GM18499 (cell line): Measurements from ENCODE around the gene PDLIM4.
A peak's percentile ranks its signal among the peaks of the same experiment; 100 is the strongest.

Experiments used
- ATAC-seq: cut with Tn5 transposase; IDR thresholded peaks from one replicate; pipeline ENCODE4 v1.9.1; 2021; ENCODE audit warnings: moderate number of reproducible peaks; ENCODE audit not compliant: insufficient read depth, unreplicated experiment

PDLIM4 gene, protein sequence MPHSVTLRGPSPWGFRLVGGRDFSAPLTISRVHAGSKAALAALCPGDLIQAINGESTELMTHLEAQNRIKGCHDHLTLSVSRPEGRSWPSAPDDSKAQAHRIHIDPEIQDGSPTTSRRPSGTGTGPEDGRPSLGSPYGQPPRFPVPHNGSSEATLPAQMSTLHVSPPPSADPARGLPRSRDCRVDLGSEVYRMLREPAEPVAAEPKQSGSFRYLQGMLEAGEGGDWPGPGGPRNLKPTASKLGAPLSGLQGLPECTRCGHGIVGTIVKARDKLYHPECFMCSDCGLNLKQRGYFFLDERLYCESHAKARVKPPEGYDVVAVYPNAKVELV

DNA sequence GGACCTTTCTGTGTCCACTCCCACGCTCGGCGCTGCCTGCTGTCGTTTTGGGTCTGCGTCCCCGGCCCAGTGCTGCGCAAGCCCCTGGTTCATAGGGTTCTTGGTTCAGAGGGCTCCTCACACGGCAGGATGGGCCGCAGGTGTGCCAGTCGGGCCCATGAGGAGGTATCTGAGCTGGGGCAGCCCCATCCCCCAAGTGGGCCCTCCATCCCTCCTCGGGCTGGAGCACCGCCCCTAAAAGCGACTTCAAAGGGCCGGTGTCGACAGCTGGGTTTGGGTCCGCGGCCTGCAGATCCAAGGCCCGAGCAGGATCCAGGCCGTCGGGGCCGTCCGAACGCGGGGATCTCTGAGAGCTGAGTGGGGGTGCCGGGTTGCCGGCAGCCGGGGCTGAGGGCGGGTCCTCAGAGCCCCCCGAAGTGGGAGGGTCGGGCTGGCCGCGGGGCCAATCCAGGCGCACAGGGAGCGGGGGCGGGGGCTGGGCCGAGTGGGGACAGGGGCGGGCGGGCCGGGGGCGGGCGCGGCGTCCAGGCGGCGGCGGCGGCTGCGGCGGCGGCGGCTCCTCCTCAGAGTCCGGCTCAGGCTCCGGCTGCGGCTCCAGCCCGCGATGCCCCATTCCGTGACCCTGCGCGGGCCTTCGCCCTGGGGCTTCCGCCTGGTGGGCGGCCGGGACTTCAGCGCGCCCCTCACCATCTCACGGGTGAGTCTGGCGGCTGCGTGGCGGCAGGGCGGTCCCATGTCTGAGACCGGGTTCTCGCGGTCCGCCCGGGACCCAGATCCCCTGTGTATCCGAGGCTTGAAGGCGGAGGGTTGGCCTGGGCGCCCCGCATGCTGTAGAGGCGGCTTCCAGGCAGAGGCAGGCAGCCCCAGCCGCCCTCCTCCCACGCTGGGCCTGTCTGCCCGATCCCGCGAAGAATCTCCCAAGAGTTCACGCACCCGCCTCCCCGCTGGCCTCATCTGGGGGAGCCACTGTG, at the start of gene PDLIM4:
PDLIM4 (plus strand) TSS at position 566 of the 971 bp plus-strand sequence; CDS start at position 605, 39 bp downstream.
- ATAC-seq: no peak

DNA sequence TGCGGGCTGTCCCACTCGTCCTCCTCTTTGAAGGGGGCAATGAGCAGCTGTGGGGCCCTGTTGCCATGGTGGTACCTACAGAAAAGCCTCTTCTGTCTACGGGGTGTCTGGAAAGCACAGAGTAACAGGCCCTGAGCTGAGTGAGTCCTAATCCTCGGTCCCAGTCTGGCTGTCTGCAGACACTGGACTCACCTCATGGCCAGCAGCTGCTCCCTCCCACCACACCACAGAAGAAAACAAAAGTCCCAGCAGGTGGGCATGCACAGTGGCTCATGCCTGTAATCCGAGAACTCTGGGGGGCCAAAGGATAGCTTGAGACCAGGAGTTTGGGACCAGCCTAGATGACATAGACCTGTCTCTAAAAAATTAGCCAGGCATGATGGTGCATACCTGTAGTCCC, 49.7 kb upstream of the PDLIM4 start:
- ATAC-seq: no peak

DNA sequence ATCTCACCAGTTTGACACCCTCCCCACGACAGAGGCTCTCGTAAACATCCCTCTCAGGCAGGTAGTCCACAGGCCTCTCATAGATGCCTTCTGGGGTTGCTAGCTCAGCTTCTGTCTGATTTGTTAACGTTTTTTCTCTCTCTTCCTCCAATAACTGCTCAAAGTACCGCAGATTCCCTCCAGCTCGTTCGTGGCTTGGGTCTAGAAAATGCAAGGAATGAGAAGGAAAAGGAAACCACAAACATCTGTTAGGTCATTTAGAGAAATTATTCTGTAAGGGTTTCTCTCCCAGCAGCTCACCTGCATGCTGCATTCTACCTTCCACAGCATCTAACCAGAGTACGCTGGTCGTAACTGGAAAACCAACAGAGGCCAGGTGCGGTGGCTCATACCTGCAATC, 48.4 kb upstream of the PDLIM4 start:
- ATAC-seq: no peak

DNA sequence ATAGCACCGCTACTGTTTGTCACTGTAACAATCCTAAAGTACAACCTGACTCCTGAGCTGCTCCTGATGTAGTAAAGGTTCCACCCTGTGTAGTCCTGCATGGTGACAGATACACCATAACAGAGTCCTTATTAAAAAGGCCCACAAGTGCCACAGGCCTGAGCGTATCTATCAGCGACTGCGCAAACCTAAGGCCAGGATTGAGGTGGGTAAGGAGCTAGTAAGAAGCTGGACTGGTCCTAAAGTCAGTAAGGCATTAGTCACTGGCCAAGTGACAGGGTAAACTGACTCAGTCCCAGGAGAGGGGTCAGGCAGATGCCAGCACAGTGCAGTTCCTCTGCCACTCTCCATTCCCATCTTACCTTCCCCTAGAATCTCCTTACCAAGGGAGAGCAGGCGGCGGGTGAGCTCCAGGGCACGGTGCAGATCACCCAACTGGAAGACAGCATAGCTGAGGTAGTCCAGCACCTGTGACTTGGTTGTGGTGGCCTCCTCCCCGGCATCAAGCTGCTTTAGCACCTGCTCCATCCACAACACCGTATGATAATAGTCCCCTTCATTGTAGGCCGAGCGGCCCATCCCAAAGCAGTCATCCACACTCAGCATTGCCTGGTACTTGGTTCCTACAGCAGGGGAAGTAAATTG, 47.5 kb upstream of the PDLIM4 start:
- no peak for ATAC-seq

DNA sequence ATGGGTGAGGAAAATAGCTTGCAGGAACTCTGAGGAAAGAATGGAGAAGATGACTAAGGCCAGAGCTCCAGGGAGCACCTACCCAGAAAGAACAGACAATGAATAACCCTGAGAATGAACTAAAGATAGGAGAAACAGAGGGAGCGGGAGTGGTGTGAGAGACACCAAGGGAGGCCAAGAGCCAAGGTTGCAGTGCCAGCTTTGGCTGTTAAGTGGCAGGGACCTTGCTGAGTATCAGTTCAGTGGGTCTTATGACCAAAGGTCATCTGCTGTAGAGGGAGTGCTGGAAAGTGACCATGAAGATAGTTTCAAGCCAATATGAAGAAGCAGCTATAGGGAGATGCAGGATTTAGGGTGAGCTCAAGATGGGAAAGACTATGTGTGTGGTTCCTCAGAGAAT, 46.6 kb upstream of the PDLIM4 start:
- ATAC-seq: no peak

DNA sequence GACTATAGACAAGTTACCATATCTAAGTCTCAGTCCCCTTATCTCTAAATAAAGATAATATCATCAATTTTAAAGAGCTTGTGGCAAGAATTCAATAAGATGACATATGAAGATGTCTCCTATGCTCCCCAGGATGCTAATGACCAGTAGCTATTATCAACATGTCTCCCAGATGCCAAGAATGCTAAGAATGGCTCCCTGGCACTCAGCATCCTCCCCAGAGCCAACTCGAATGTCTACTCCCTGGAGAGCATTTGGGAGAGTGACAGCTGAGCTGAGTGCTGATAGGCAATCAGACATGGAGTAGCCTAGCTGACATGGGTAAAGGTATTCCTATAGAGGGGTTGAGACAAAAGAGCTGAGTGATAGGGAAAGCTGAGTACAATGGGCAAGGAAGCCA, 45.7 kb upstream of the PDLIM4 start:
- no peak for ATAC-seq

DNA sequence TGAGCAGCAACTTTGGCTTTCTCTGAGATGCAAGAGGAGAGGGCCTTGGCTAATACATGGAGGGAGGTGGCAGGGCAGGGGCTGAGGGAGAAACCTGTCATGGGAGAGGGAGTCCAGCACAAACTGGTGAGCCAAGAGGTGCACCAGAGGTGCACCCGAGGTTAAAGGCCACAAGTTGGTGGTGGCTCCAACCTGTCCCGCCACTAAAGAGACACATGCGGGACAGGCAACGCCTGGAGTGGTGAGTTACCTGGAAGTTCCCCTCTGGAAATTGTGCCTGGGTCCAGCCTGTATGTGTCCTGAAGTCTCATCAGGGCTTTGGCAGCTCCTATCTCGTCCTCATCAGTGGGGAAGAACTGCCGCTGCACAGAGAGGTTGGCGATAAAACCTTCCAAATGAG, 43.8 kb upstream of the PDLIM4 start:
- no peak for ATAC-seq

DNA sequence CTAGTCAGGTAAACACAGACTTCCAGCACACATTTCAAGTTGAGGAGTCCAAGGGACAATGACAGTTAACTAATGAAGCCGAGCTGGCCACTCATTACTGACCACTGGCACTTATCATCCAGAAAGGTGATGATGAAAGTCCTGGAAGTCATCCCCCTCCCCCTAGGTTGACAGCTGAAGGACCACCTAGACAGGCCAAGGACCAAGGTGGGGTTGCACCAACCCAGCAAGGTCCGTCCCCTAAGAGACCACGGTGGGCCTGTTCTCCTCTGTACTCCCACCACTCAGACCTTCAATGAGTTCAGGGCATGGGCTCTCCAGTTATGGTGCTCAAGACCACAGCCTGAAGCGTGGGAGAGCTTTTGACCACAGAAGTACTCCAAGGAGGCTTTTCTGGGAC, 43.0 kb upstream of the PDLIM4 start:
- no peak for ATAC-seq

DNA sequence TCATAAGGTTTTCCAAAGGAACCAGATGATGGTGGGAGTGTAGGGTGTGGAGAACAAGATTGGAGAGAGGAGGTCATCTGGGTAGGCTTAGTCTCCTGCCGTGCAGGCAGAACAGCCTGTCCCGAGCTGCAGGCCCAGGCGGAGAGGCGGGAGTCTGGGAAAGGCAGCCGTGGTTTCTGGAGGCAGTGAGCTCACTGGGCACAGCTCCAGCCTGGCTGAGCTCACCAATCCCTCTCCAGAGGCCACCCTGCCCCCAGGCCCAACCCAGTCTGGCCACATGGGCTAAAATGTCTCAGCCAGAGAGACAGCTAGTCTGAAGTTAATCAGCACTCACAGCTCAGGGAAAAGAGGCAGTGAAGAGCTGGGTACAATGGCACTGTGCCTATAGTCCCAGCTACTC, 42.2 kb upstream of the PDLIM4 start:
- no peak for ATAC-seq

DNA sequence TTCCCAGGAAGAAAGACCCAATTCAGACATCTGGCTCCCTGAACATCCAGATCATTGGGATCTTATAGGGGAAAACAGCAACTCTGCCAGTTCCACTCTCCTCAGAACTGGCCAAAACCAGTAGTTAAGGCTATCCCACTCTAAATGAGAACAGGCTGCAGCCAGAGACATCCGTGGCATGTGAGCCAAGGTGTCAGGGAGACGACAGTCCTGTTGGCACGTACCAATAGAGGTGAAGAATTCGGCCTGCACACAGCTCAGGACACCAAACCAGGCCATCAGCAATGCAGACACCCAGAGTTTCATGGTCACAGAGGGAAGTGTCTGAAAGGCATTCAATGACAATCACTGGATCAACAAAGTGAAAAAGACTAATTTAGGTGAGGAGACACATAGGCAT, 39.2 kb upstream of the PDLIM4 start:
- ATAC-seq: no peak

DNA sequence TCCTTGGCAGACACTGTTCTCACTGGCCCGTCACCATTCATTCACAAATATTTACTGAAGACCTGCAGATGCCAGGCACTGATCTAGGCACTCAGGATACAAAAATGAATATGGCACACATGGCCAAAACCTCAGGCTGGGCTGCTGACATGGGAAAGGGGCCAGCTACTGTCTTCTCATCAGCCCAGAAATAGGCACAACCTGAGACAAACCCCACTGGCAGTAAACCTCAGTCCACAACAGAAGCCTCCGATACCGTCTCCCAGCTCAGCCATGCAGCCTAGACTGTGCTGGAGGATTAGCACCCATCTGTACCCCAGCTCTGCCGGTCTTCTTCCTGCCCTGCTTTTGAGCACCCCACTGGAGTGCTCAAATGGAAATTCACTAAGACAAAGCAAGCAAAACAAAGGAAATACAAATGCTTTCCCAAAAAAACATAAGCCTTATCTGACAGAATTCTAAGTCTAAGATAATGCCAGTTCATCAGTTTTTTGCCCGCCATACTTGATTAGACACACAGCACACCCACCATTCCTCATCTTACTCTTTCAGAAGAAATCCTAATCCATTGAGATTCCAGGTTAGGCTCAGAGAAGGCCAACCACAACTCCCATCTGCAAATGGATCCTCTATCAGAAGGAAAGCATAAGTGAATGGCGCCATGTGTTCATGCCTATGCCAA, 38.1 kb upstream of the PDLIM4 start:
- no peak for ATAC-seq

DNA sequence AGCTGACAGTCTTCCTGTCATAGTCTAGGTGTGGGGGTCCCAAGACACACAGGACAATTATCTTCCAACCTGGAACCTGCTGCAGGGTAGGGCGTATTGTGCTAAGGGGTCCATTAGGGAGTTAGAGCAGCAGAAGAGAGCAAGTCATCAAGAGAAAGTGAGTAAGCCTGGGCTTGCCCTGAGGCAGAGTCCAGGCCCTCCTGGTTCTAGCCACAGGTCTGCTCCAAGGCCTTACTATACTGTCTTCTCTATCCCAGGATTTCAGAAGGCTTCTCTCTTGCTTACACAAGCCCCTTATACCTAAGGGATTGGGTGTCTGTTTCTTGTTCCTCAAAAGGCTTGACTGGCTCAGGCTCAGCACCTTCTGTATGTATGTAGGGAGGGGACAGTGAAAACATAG, 37.5 kb upstream of the PDLIM4 start:
- ATAC-seq: no peak

DNA sequence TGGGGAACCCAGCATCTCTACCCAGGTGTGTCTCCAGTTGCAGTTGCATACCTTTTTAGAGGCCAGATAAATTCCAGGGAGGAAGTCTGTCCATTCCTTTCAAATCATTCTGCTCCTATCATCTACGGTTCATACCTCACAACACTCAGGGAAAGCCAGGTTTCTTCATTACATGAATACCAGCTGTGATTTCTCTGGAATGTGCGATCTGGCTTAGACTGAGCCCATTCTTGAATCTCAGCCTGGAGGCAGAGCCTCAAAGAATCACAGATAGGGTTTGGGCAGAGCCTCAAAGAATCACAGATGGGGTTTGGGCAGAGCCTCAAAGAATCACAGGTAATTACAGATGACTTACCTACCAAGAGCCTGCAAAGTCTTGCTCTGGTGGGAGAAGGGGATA, 37.0 kb upstream of the PDLIM4 start:
- ATAC-seq: no peak

DNA sequence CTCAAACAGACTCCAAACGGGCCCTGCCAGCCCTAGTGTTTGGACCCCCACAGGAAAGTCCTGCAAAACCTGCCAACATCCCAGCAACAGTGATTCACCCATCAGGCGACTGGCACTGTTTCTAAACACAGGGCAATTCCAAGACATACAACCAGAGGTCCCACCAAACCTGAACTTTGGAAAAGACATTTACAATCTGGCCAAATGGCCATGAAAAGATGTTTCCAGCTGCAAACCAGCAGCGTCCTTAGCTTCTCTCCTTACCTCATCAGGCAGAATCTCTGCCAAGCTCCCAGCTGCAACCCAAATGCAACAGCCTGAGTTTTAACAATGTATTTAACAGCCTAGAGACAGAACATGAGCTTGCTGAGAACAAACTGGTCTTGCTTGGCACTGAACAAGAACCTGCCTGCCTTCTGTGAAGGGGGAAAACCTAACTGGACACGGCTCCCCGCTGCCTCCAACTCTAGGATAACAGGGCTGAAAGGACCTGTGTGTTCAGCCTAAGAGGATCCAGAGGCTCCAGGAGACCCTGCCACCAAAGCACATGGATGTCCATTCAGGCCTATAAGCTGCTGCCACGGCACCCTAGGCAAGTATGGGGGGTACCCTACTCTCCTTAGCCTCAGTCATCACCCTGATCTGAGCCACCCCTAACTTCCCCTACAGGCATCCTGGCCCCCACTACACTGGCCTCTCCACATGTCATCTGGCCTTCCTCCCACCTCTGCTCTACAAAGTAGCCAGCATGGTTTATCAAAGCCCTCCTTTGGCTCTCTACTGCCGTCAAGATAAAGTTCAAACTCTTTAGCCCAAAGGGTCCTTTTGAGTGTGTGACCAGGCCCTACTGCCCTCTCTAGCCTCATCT, 35.5 kb upstream of the PDLIM4 start:
- ATAC-seq: no peak

DNA sequence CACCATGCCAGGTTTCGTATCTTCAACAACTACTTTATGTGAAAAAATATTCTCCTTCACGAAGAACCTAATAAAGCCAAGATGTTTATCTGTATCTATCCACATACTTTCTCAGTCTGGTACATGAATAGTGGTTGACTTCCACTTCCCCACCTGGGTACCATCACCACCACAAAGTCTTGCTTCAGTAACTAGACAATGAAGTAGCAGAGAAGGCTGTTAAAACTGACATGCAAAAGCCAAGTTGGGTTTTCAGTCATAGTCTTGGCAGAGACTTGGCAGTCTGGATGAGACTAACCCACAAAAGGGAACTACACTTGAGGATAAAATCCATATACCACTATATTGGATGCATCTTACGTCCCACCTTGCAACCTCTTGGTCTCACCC, 34.9 kb upstream of the PDLIM4 start:
- peak; percentile 60 for ATAC-seq

DNA sequence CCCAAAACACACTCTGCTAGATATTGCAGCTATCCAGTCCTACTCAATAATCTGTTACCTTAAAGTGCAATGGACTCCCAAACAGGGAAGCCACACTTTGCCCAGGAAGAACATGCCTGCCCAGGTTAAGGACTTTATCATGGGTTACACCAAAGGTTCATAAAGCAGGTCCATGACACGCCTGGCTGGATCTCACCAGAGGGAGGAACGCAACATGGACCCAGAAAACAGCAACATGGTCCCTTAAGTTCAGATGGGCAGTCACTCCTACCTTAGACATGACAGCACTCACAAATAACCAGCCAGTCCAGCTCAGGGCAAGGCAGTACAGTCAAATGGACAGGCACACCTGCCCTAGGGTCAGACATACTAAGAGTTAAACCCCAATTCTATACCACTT, 33.6 kb upstream of the PDLIM4 start:
- ATAC-seq: no peak

DNA sequence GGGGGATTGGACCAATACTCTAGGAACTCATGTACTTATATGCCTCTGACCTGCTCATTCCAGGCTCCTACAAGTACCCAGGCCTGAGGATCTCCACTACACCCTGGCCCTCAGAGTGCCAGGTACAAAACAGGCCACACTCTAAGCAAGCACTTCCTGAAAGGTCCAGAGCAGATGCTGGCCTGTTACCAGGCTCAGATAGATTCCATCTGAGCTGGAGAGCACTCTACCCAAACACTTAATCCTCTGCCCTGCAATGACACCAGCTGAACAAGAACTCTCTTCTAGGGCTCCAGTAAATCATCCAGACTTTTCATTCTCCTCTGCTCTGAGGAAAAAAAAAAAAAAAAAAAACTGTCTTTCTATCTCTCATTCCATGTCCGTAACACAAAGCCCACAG, 32.8 kb upstream of the PDLIM4 start:
- no peak for ATAC-seq

DNA sequence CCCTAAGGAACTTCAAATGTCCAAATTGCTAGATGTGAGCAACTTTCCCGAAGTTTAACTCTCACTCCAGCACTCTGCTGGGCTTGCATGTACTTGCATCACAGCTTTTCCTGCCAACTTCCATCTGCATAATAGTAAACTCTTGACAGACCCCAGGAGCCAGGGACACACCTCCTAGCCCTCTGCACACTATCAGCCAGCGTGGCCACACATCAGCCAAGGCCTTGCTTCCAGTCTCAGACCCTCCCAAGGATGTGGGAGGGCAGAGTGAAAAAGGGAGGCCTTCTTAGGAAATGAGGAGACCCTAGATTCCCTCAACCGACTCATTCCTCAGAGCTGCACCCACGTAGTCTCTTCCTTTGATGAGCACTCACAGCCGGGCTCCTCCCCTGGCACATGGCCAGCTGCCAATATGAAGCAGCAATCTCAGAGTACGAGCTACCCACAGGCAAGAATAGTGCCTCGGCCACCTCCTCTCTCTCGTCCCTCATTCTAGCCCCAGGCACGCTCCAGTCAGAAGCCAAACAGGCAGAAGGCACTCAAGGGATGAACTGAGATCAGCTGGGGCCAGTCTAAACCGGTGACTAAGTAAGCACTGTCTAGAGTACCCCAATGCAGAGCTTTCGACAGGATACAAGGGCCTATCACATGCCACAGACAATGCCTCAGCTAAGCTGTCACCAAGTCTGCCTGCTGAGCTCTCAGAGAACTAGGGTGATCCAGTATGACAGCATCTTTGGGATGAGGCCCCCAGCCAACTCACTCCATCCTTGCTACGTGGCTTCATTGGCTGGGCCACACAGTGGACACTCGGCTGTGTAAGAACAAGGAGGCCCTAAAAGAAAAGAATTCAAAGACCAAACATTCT, 32.1 kb upstream of the PDLIM4 start:
- no peak for ATAC-seq
